Testis (tissue), 2 donors: ENCODE data around the gene PHIP.

Experiments used
- POLR2A ChIP-seq: fragments of 450-650 bp; IDR thresholded peaks from one replicate; pipeline ENCODE4 v1.6.1; 2017; ENCODE audit warnings: antibody characterized with exemption, mild to moderate bottlenecking, moderate library complexity
- TF ChIP-seq, protein P1 (sequence below), 3 experiments: fragments of 450-650 bp in 2 of 3; fragments of 200-600 bp in 1 of 3; sonication (generic) in 1 of 3; IDR thresholded peaks; one replicate each; pipeline ENCODE4 v1.5.1; 2016 to 2019; ENCODE audit warnings: antibody characterized with exemption in 3 of 3, mild to moderate bottlenecking in 2 of 3, moderate library complexity in 1 of 3

DNA sequence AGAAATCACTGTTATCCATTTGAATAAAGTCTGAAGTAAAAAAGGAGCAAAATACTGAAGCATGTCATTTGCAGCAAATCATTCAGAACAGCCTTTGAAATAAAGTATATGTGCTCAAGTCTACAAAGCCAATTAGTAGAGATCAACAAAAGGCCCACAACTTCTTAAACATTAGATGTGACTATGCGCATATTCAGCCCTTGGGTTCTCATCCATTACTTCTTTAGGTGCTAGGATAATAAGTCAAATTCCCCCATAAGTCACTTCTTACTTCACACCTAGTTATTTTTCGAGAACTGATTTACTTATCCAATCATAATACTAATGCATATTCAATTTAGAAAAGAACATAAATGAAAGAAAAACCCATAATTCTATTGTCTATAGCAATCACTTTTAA is 31.0 kb downstream of the PHIP start:
- TF ChIP-seq, protein P1, sequence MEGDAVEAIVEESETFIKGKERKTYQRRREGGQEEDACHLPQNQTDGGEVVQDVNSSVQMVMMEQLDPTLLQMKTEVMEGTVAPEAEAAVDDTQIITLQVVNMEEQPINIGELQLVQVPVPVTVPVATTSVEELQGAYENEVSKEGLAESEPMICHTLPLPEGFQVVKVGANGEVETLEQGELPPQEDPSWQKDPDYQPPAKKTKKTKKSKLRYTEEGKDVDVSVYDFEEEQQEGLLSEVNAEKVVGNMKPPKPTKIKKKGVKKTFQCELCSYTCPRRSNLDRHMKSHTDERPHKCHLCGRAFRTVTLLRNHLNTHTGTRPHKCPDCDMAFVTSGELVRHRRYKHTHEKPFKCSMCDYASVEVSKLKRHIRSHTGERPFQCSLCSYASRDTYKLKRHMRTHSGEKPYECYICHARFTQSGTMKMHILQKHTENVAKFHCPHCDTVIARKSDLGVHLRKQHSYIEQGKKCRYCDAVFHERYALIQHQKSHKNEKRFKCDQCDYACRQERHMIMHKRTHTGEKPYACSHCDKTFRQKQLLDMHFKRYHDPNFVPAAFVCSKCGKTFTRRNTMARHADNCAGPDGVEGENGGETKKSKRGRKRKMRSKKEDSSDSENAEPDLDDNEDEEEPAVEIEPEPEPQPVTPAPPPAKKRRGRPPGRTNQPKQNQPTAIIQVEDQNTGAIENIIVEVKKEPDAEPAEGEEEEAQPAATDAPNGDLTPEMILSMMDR (IDR thresholded peaks at IDR 0.05) = no peak
- TF ChIP-seq POLR2A = no peak
